HCT116 (cell line): Measurements from ENCODE around the gene SLC16A4.

Experiments used
- CEBPB ChIP-seq: IDR thresholded peaks from 2 replicates; pipeline ENCODE4 v1.6.1; 2012; ENCODE audit warnings: low read depth
- EZH2 ChIP-seq: fragments of 200-600 bp; sonication (generic); IDR thresholded peaks from 2 replicates; pipeline ENCODE4 v1.6.1; 2017; ENCODE audit warnings: antibody characterized with exemption, mixed run types
- POLR2A ChIP-seq: IDR thresholded peaks from 2 replicates; pipeline ENCODE4 v1.7.0; 2011; ENCODE audit warnings: borderline replicate concordance; ENCODE audit not compliant: insufficient read depth, insufficient read length; ENCODE audit errors: extremely low read depth

DNA sequence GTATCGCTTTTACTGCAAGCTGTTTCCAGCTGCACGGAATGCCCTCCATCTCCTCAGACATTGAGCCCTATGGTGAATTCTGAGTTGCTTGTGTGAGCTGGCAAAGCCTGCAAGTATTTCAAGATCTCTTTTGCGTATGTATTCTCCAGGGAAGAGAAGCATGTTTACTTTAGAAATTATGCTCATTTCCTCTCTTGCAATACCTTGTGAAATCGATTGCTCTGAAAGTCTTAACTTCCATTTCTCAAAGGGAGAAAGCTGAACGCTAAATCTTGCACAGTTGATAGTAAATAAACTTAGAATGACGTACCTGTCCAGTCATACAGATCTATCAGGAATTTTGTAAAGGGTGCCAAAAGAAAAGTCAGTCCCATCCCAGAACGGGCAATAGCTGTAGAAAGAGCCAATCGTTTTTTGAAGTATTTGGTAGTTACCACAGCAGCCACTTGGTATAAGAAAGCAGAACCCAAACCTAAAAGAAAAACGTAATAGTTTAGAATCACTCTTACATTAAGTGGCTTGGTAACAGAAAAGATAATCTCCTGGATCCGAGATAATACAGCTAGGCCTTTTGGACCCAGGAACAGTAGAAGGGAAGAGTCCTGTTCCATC, 10.0 kb downstream of the SLC16A4 start:
- TF ChIP-seq EZH2 = no peak
- TF ChIP-seq CEBPB = no peak
- TF ChIP-seq POLR2A = no peak
